PC-3 (cell line): ENCODE data around the gene CASQ2. TPM values are rescaled to one million over a fixed set of nuclear protein-coding genes. Genes with fewer than 3 reads are reported as not detected.

Experiments used
- ATAC-seq: fragments of 200-7000 bp; cut with Tn5 transposase; 2 replicates; pipeline ENCODE4 v1.9.1; 2020; ENCODE audit warnings: mild to moderate bottlenecking, moderate library complexity
- BruUV-seq: library from RNA; stranded (reverse); fragments of 400-500 nt; replicated peaks from 2 replicates; lab custom pipeline; 2021; lab: Mats Ljungman, UMichigan
- CTCF ChIA-PET: fragments of 300-600 bp; sonication (Branson Sonifier 250); formaldehyde crosslinking; loops from one replicate; lab custom pipeline; 2022; ENCODE audit warnings: antibody characterized with exemption; lab: Charles Lee
- POLR2A ChIA-PET: fragments of 300-600 bp; sonication (Branson Sonifier 250); formaldehyde crosslinking; loops from one replicate; lab custom pipeline; 2022; ENCODE audit warnings: antibody characterized with exemption; ENCODE audit not compliant: unreplicated experiment; lab: Charles Lee
- DNase-seq: peaks from one replicate; pipeline ENCODE4 v3.0.0-alpha.2; 2015
- H2AFZ ChIP-seq: fragments of 300-600 bp; sonication (generic); 2 replicates; pipeline ENCODE4 v1.6.0; 2016; ENCODE audit warnings: antibody characterized with exemption, low read length
- H3F3A ChIP-seq: fragments of 300-600 bp; sonication (generic); one replicate; pipeline ENCODE4 v1.6.0; 2017; ENCODE audit warnings: antibody characterized with exemption, low read length, control low read depth, mild to moderate bottlenecking; ENCODE audit not compliant: unreplicated experiment
- H3K27ac ChIP-seq: fragments of 300-600 bp; sonication (generic); 2 replicates; pipeline ENCODE4 v1.5.1; 2016; ENCODE audit warnings: mild to moderate bottlenecking, low read length
- H3K27me3 ChIP-seq: fragments of 300-600 bp; sonication (generic); 2 replicates; pipeline ENCODE4 v1.6.1; 2016; ENCODE audit warnings: low read length, mixed read lengths
- H3K36me3 ChIP-seq: fragments of 300-600 bp; sonication (generic); 2 replicates; pipeline ENCODE4 v1.6.1; 2016; ENCODE audit warnings: low read depth, mixed run types, low read length, mixed read lengths
- H3K4me1 ChIP-seq: fragments of 300-600 bp; sonication (generic); 2 replicates; pipeline ENCODE4 v1.5.1; 2016; ENCODE audit warnings: low read length; ENCODE audit not compliant: insufficient read depth
- H3K4me2 ChIP-seq: fragments of 300-600 bp; sonication (generic); 2 replicates; pipeline ENCODE4 v1.6.0; 2016; ENCODE audit warnings: low read length
- H3K4me3 ChIP-seq: fragments of 300-600 bp; sonication (generic); 2 replicates; pipeline ENCODE4 v1.5.1; 2016; ENCODE audit warnings: mild to moderate bottlenecking, low read length, mixed read lengths
- H3K79me2 ChIP-seq: fragments of 300-600 bp; sonication (generic); 2 replicates; pipeline ENCODE4 v1.6.1; 2017; ENCODE audit warnings: low read length, mixed read lengths
- H3K9ac ChIP-seq: fragments of 300-600 bp; sonication (generic); 2 replicates; pipeline ENCODE4 v1.6.0; 2016; ENCODE audit warnings: mild to moderate bottlenecking, low read length
- H3K9me2 ChIP-seq: fragments of 300-600 bp; sonication (generic); replicated peaks from 2 replicates; pipeline ENCODE4 v1.6.1; 2016; ENCODE audit warnings: mixed run types, low read length, mixed read lengths
- H3K9me3 ChIP-seq: fragments of 300-600 bp; sonication (generic); 2 replicates; pipeline ENCODE4 v1.6.1; 2016; ENCODE audit warnings: low read length, mixed read lengths
- H4K20me1 ChIP-seq: fragments of 300-600 bp; sonication (generic); 2 replicates; pipeline ENCODE4 v1.6.1; 2016; ENCODE audit warnings: low read length, mixed read lengths
- CTCF ChIP-seq: fragments of 300-600 bp; sonication (generic); conservative IDR thresholded peaks from 2 replicates; pipeline ENCODE4 v1.5.1; 2017; ENCODE audit warnings: antibody characterized with exemption, low read depth, mild to moderate bottlenecking, low read length
- EZH2 ChIP-seq: fragments of 300-600 bp; sonication (generic); IDR thresholded peaks from one replicate; pipeline ENCODE4 v1.6.1; 2017; ENCODE audit warnings: antibody characterized with exemption, mild to moderate bottlenecking, low read length; ENCODE audit not compliant: unreplicated experiment
- EZH2phosphoT487 ChIP-seq: fragments of 300-600 bp; sonication (generic); IDR thresholded peaks from 2 replicates; pipeline ENCODE4 v1.6.1; 2018; ENCODE audit warnings: mild to moderate bottlenecking, antibody characterized with exemption, low read length, borderline replicate concordance
- intact Hi-C: fragments of 100-400 bp; cut with micrococcal nuclease; formaldehyde crosslinking; loops from 2 replicates; pipeline ENCODE4 v1.9.0; 2023
- total RNA-seq: library from RNA; depleted of rRNA; stranded (reverse); fragments of >200 nt; gene quantifications from 2 replicates; pipeline ENCODE4 v1.2.3, GENCODE V29; 2014

CASQ2 gene
- total RNA-seq, 1 experiment from 2014 or later, result not detected

- peak overlapping the region; percentile 94 for H3K27ac ChIP-seq
- ATAC-seq, result no peak
- peak overlapping the region; percentile 69; the same call in 1 of the 2 replicates for H3K9ac ChIP-seq
- no peaks in the 10 kb centered on the region for H3K9me2 ChIP-seq
- TF ChIP-seq CTCF, result no peak
- no peak for TF ChIP-seq EZH2phosphoT487
- TF ChIP-seq EZH2, result no peak
- no TSS peak for BruUV-seq
- intact Hi-C loops, result loop anchor here (2.0 kb wide), 1 partner anchor 27 kb away; no protein-coding TSS in a partner anchor
- peaks cover 66% of the 10 kb centered on the region for H3K79me2 ChIP-seq
- peaks cover 55% of the 10 kb centered on the region for H3K4me1 ChIP-seq
- H2AFZ ChIP-seq, result no peak overlapping the region
- peaks cover 26% of the 10 kb centered on the region for H3F3A ChIP-seq
- H4K20me1 ChIP-seq, result no peaks in the 10 kb centered on the region
- ChIA-PET POLR2A (no interaction called here), CTCF (interaction anchor here (0.7 to 2.3 kb wide), 3 partner anchors 11 to 37 kb away, joined by 3 to 15 read pairs (median 6); no protein-coding TSS in a partner anchor)
- DNase-seq, result no peak
- H3K4me2 ChIP-seq, result peak overlapping the region; percentile 82
- H3K36me3 ChIP-seq, result peaks cover 31% of the 10 kb centered on the region
- no peaks in the 10 kb centered on the region for H3K27me3 ChIP-seq
- H3K4me3 ChIP-seq, result no peak overlapping the region
- peaks cover 14% of the 10 kb centered on the region for H3K9me3 ChIP-seq
These were observed 98.6 kb downstream of the CASQ2 start for GRCh38 chr1:115669886-115670285.

DNA sequence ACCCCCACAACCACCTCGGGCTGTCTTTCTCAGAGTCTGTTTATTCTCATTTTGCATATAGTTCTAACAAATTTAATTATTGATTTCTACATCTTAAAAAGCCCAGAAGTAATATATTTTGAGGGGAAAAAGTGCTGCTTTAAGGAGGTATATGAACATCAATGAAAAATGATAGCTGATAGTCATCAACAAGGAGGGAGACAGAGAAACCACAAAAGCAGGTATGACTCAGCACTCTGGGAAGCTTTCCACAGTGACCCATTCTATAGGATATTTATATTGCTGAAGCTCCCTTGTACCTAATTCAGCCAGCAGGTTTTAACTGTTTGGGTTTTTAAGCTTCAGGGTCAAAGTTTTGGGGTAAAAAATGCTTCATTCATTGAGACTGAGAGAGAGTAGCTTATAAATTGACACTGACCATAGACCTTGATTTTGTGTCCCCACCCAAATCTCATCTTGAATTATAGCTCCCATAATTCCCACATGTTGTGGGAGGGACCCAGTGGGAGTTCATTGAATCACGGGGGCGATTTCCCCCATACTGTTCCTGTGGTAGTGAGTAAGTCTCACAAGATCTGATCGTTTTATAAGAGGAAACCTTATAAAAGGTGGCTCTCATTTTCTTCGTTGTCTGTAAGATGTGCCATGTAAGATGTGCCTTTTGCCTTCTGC is 99.4 kb downstream of the CASQ2 start:
- CTCF ChIA-PET, result interaction anchor here (0.7 to 1.8 kb wide), 4 partner anchors 12 to 61 kb away, joined by 3 to 6 read pairs (median 4); no protein-coding TSS in a partner anchor
- H4K20me1 ChIP-seq, result no peaks in the 10 kb centered on the region
- peak overlapping the region; percentile 16; the same call in 1 of the 2 replicates for H3K9ac ChIP-seq
- DNase-seq, result peak; percentile 96
- intact Hi-C loops, result no loop called here
- H3K4me1 ChIP-seq, result peaks cover 61% of the 10 kb centered on the region
- peaks cover 58% of the 10 kb centered on the region for H3K79me2 ChIP-seq
- no peak overlapping the region for H2AFZ ChIP-seq
- peak overlapping the region; percentile 82 for H3K4me2 ChIP-seq
- H3K36me3 ChIP-seq, result peaks cover 36% of the 10 kb centered on the region
- ATAC-seq, result peak; percentile 52
- peaks cover 14% of the 10 kb centered on the region for H3K9me3 ChIP-seq
- H3K9me2 ChIP-seq, result no peaks in the 10 kb centered on the region
- peak overlapping the region; percentile 28; the same call in 1 of the 2 replicates for H3K4me3 ChIP-seq
- POLR2A ChIA-PET, result no interaction called here
- peak overlapping the region; percentile 94 for H3K27ac ChIP-seq
- H3K27me3 ChIP-seq, result no peaks in the 10 kb centered on the region
- no TSS peak for BruUV-seq
- no peak for TF ChIP-seq CTCF
- TF ChIP-seq EZH2phosphoT487, result no peak
- TF ChIP-seq EZH2, result no peak
- peaks cover 26% of the 10 kb centered on the region for H3F3A ChIP-seq

DNA sequence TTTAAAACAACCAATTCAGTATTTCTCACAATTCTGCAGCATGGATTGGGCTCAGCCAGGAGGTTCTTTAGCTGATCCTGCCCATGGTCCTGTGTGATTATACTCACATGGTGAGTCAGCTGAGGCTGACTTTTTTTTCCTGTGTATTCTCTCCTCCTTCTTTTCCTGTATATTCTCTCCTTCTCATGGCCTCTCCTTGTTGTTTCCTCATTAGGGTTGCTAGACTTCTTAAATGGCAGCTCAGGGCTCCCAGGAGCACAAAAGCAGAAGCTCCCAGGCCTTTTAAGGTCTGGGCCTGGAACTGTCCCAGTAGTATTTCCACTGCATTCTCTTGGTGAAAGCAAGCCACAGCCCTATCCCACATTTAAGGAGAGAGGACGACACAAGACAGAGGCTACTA is 99.9 kb downstream of the CASQ2 start:
- Histone ChIP-seq H3K36me3 (peaks cover 41% of the 10 kb centered on the region), H3K27me3 (no peaks in the 10 kb centered on the region), H4K20me1 (no peaks in the 10 kb centered on the region), H3K4me2 (peak overlapping the region; percentile 45), H3K9me2 (no peaks in the 10 kb centered on the region), H2AFZ (no peak overlapping the region), H3F3A (peaks cover 26% of the 10 kb centered on the region), H3K79me2 (peaks cover 53% of the 10 kb centered on the region), H3K9me3 (peaks cover 14% of the 10 kb centered on the region), H3K4me3 (peak overlapping the region; percentile 28), H3K4me1 (peaks cover 64% of the 10 kb centered on the region), H3K9ac (peak overlapping the region; percentile 16; the same call in 1 of the 2 replicates), H3K27ac (peak overlapping the region; percentile 94)
- no peak for TF ChIP-seq EZH2
- DNase-seq (peak; percentile 60), ATAC-seq (peak; percentile 10)
- intact Hi-C loops, result no loop called here
- ChIA-PET CTCF (interaction anchor here (0.9 to 1.8 kb wide), 2 partner anchors 38 to 60 kb away, joined by 6 read pairs; no protein-coding TSS in a partner anchor), POLR2A (no interaction called here)
- BruUV-seq, result no TSS peak
